Measurements from ENCODE around the gene RHBDL2. TPM values are rescaled to one million over a fixed set of nuclear protein-coding genes. Genes with fewer than 3 reads are reported as not detected.

RHBDL2 gene, protein sequence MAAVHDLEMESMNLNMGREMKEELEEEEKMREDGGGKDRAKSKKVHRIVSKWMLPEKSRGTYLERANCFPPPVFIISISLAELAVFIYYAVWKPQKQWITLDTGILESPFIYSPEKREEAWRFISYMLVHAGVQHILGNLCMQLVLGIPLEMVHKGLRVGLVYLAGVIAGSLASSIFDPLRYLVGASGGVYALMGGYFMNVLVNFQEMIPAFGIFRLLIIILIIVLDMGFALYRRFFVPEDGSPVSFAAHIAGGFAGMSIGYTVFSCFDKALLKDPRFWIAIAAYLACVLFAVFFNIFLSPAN
- polyA plus RNA-seq (2012; ENCODE audit: insufficient read length, low read depth), result 0.14 TPM

DNA sequence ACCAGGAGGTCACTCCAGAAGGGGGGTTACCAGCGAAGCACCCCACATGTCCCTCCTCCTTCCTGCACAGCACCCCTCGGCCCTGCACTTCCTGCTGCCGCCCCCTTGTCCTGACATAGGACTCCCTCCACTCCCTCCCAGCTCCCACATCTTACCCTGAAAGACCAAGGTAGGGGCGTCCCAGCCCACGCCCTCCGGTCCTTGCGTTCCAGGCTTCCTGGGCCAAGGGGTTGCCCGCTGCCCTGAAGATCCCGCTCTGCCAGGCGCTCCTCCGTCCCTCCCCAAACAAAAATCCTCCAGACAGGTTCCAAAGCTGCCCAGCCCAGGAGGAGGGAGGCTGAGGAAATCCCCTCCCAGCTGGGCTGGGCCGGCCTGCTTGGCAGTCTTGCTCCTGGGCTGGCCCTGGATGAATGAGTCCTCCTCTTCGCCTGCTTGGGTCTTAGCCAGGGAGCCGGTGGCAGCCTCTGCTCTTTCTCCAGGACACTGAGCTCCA, at the start of gene RHBDL2:
TSS of gene RHBDL2 (minus strand) at position 304 of the 493 bp plus-strand sequence. CDS start 22,618 bp downstream, outside the sequence.
- no peak for TF ChIP-seq FOXP2 (optimal IDR thresholded peaks at IDR 0.05; ENCODE audit: borderline replicate concordance, extremely low read depth, extremely low read length, insufficient read depth)

DNA sequence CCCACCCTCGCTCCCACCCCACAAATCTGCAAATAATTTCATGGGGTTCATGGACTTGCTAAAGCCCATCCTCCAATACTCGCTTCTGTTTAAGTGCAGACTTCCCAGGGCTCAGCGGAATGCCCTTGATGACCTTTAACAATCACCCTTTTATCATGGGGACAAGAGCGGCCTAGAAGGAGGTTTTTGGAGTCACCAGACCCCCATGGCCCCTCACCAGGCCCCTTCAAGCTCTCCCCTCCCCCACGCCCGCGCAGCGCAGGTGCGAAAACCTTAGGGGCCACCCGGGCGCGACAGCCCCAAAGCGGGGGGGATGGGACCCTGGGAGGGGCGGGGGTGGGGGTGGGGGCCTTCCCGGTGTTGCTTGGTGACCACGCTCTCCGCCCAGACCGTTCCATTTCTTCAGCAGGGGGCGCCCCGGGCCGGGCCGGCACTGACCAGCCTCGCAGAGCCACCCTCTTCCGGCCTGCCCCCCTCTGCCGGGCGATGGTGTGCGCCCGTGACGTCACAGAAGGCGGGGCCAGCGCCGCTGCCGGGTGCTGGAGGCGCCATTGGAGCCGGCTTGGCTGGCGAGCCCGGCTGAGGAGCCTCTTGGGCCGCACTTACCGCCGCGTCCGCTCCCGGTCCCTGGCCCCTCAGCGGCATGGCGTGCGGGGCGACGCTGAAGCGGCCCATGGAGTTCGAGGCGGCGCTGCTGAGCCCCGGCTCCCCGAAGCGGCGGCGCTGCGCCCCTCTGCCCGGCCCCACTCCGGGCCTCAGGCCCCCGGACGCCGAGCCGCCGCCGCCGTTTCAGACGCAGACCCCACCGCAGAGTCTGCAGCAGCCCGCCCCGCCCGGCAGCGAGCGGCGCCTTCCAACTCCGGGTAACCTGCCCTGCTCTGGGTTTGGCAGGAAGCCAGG, 49.4 kb upstream of the RHBDL2 start, which contains the start of gene AKIRIN1:
TSS of gene AKIRIN1 (plus strand) at position 539 of the 900 bp plus-strand sequence. CDS start at position 644, 105 bp downstream.
- TF ChIP-seq TAF1 (IDR thresholded peaks at IDR 0.05; ENCODE audit: borderline replicate concordance, insufficient read depth, low read length), result peak; percentile 91
- peak; percentile 81 for TF ChIP-seq FOXP2 (optimal IDR thresholded peaks at IDR 0.05; ENCODE audit: borderline replicate concordance, extremely low read depth, extremely low read length, insufficient read depth)
- TF ChIP-seq POLR2AphosphoS5 (IDR thresholded peaks at IDR 0.05; ENCODE audit: low read depth, low read length), result peak; percentile 91
- TF ChIP-seq SIN3A (IDR thresholded peaks at IDR 0.05; ENCODE audit: borderline replicate concordance, insufficient read depth, low read length), result no peak; the same call in 1 of the 2 replicates
- 0 out of 4 replicates have a peak, but pooled peaks of 1 of the 2 experiments have one; percentile 4 for TF ChIP-seq REST (IDR thresholded peaks at IDR 0.05; ENCODE audit: insufficient read depth in 1 of 2, low read depth in 2 of 2, low read length in 2 of 2)

DNA sequence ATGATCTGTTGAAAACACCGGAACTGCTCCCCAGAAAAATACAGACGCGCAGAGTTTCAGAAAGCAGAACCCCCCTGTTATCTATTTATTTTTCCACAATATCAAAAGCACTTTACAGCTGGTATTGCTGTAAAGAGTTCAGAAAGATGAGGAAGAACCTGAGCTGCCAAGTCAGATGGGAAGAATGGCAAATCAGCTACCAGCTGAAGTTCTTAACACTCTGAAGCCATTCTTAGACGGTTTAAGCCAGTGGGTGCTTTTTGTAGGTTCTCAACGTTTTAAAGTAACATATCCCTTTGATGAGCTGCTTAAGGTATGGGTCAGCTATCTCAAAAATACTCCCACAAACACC, 48.7 kb upstream of the RHBDL2 start:
- TF ChIP-seq SIN3A (IDR thresholded peaks at IDR 0.05; ENCODE audit: borderline replicate concordance, insufficient read depth, low read length) (no peak), POLR2AphosphoS5 (IDR thresholded peaks at IDR 0.05; ENCODE audit: low read depth, low read length) (no peak), TAF1 (IDR thresholded peaks at IDR 0.05; ENCODE audit: borderline replicate concordance, insufficient read depth, low read length) (no peak), REST (IDR thresholded peaks at IDR 0.05; ENCODE audit: insufficient read depth in 1 of 2, low read depth in 2 of 2, low read length in 2 of 2) (no peak), FOXP2 (optimal IDR thresholded peaks at IDR 0.05; ENCODE audit: borderline replicate concordance, extremely low read depth, extremely low read length, insufficient read depth) (no peak)

DNA sequence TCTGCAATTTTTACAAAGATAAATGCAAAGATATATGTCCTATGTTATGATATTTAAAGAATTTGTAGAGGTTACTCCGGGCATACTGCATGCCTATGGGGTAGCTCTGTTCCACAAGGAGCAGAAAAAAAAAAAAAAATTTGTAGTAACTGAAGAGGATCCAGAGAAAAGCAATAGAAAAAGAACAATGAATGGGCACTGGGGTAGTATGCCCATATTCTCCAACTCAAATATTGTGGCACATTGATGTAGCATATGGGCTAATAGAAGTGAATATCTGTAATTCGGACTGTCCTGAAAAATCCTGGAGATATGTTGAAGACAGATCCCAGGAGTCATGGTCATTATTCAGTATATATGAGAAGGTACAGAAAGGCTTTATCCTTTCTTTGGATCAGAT, 48.3 kb upstream of the RHBDL2 start:
- TF ChIP-seq REST (IDR thresholded peaks at IDR 0.05; ENCODE audit: insufficient read depth in 1 of 2, low read depth in 2 of 2, low read length in 2 of 2), result no peak
- TF ChIP-seq TAF1 (IDR thresholded peaks at IDR 0.05; ENCODE audit: borderline replicate concordance, insufficient read depth, low read length), result no peak
- no peak for TF ChIP-seq SIN3A (IDR thresholded peaks at IDR 0.05; ENCODE audit: borderline replicate concordance, insufficient read depth, low read length)
- no peak for TF ChIP-seq FOXP2 (optimal IDR thresholded peaks at IDR 0.05; ENCODE audit: borderline replicate concordance, extremely low read depth, extremely low read length, insufficient read depth)
- no peak for TF ChIP-seq POLR2AphosphoS5 (IDR thresholded peaks at IDR 0.05; ENCODE audit: low read depth, low read length)

DNA sequence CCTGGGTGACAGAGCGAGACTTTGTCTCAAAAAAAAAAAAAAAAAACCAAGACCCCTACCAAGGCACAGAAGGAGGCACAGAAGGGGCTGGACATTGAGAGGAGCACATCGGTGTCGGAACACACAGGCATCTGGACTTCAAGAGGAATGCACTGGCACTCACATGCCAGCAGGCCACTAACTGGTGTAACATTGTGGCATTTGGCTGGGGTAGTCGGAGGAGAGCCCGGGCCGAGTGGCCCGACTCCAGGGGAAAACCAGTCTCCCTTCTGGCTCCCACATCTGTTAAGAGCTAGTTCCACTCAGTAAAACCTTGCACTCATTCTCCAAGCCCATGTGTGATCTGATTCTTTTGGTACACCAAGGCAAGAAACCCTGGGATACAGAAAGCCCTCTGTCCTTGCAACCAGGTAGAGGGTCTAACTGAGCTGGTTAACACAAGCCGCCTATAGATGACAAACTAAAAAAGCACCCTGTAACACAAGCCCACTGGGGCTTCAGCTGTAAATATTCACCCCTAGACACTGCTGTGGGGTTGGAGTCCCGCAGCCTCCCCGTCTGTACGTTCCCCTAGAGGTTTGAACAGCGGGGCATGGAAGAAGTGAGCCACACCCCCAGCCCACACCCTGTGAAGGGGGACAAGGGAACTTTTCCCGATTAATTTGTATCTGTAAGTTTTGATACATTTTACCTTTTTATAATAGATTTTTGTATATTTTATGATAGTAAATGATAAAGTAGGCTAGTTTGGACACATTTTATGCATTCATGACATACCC, 32.2 kb upstream of the RHBDL2 start:
- TF ChIP-seq SIN3A (IDR thresholded peaks at IDR 0.05; ENCODE audit: borderline replicate concordance, insufficient read depth, low read length), result no peak
- no peak for TF ChIP-seq FOXP2 (optimal IDR thresholded peaks at IDR 0.05; ENCODE audit: borderline replicate concordance, extremely low read depth, extremely low read length, insufficient read depth)
- no peak for TF ChIP-seq TAF1 (IDR thresholded peaks at IDR 0.05; ENCODE audit: borderline replicate concordance, insufficient read depth, low read length)
- no peak for TF ChIP-seq REST (IDR thresholded peaks at IDR 0.05; ENCODE audit: insufficient read depth in 1 of 2, low read depth in 2 of 2, low read length in 2 of 2)
- TF ChIP-seq POLR2AphosphoS5 (IDR thresholded peaks at IDR 0.05; ENCODE audit: low read depth, low read length), result no peak

Data from PFSK-1 (cell line).